Adrenal gland (tissue), 5 donors: Measurements from ENCODE around the gene ATG4D.

Experiments
- POLR2A ChIP-seq, 2 donors: fragments of 450-650 bp; IDR thresholded peaks; one replicate each; pipeline ENCODE4 v1.6.1; 2017; ENCODE audit warnings: antibody characterized with exemption in 2 of 2, mild to moderate bottlenecking in 2 of 2, moderate library complexity in 1 of 2
- TF ChIP-seq, protein P1 (sequence below), 6 experiments: fragments of 450-650 bp in 4 of 6; fragments of 200-600 bp in 2 of 6; sonication (generic) in 1 of 6; IDR thresholded peaks; 1 replicate in 5 of 6; 2 replicates in 1 of 6; pipeline versions ENCODE4 v1.5.1 to v1.8.0; 2016 to 2021; ENCODE audit warnings: antibody characterized with exemption in 6 of 6, mild to moderate bottlenecking in 2 of 6, moderate library complexity in 1 of 6
- donor health status: DM: no; HTN: no; CAD: no.

DNA sequence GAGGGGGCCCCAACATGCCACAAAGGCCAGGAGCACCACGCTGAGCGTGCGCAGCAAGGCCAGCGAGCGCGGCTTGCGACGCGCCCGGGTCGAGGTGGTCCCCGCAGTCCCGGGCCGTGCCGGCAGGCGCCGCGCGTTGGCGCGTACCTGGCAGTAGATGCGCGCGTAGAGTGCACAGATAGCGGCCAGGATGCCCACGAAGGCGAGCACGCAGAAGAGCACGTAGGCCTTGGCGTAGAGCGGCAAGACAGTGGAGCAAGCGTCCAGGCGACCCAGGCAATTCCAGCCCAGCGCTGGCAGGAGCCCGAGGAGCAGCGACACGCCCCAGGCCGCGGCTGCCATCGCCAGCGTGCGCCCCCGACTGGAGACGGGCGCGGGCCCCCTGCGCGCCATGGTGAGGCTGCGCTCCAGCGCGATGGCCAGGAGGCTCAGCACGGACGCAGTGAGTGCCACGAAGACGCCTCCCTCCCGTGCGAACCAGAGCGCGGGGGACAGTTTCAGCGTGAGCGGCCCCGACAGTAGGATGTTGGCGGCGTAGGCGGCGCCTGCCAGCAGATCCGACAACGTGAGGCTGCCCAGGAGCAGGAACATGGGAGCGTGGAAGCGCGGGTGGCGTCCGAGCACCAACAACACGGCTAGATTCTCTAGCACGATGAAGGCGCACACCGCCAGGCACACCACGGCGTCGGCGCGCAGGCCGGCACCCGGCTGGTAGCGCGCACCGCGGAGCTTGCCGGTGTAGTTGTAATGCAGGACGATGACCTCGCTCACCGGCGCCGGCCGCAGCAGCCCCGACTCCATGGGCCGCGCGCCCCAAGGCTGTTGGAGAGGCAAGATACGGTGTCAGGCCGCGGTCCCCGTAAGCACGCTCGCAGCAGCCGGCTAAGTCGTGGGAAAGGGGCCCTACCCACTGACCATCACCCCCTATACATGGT, 29.2 kb upstream of the ATG4D start:
- TF ChIP-seq, protein P1, sequence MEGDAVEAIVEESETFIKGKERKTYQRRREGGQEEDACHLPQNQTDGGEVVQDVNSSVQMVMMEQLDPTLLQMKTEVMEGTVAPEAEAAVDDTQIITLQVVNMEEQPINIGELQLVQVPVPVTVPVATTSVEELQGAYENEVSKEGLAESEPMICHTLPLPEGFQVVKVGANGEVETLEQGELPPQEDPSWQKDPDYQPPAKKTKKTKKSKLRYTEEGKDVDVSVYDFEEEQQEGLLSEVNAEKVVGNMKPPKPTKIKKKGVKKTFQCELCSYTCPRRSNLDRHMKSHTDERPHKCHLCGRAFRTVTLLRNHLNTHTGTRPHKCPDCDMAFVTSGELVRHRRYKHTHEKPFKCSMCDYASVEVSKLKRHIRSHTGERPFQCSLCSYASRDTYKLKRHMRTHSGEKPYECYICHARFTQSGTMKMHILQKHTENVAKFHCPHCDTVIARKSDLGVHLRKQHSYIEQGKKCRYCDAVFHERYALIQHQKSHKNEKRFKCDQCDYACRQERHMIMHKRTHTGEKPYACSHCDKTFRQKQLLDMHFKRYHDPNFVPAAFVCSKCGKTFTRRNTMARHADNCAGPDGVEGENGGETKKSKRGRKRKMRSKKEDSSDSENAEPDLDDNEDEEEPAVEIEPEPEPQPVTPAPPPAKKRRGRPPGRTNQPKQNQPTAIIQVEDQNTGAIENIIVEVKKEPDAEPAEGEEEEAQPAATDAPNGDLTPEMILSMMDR (IDR thresholded peaks at IDR 0.05), result no peak
- no peak for TF ChIP-seq POLR2A (IDR thresholded peaks at IDR 0.05)
